Hematopoietic multipotent progenitor cell (in vitro differentiated cells): Measurements from ENCODE around the gene KCNT1. TPM values are rescaled to one million over a fixed set of nuclear protein-coding genes. Genes with fewer than 3 reads are reported as not detected.
"Not testable (repeated sequence)": the region's sequence is repeated elsewhere in the genome, so short reads cannot be mapped to it uniquely, and the experiment has no call there.

Experiments used
- DNase-seq, 3 donors: peaks; one replicate each; pipeline ENCODE4 v3.0.0-alpha.2; 2011 to 2015; ENCODE audit warnings: low read depth in 2 of 3, low spot score in 2 of 3
- total RNA-seq: library from RNA; depleted of rRNA; stranded (reverse); fragments of >200 nt; gene quantifications from one replicate; pipeline ENCODE4 v1.2.3, GENCODE V29; 2012

Gene KCNT1
- total RNA-seq, 1 donor, result under 0.01 TPM

- no peak for DNase-seq
These were observed 30.4 kb upstream of the KCNT1 start for GRCh38 chr9:135671591-135672041.

GRCh38 chr9:135672786-135673185, 29.2 kb upstream of the KCNT1 start:
- DNase-seq, result not testable (repeated sequence)

GRCh38 chr9:135673941-135674340, 28.0 kb upstream of the KCNT1 start:
- no peak for DNase-seq

- no peak for DNase-seq
These were observed 27.0 kb upstream of the KCNT1 start for GRCh38 chr9:135674977-135675376.

GRCh38 chr9:135676891-135677290, 25.1 kb upstream of the KCNT1 start:
- DNase-seq, result no peak

- DNase-seq, result no peak
These were observed 24.3 kb upstream of the KCNT1 start for GRCh38 chr9:135677641-135678168.

- no peak for DNase-seq
These were observed 23.6 kb upstream of the KCNT1 start for GRCh38 chr9:135678236-135679017.

- no peak for DNase-seq
These were observed 21.9 kb upstream of the KCNT1 start for GRCh38 chr9:135680056-135680455.

- no peak for DNase-seq
These were observed 20.8 kb upstream of the KCNT1 start for GRCh38 chr9:135681161-135681560.

- DNase-seq, result no peak
These were observed 18.5 kb upstream of the KCNT1 start for GRCh38 chr9:135683401-135684034.

GRCh38 chr9:135684691-135685090, 17.3 kb upstream of the KCNT1 start:
- DNase-seq, result no peak

- no peak for DNase-seq
These were observed 14.8 kb upstream of the KCNT1 start for GRCh38 chr9:135687216-135687615.

- no peak for DNase-seq
These were observed 13.0 kb upstream of the KCNT1 start for GRCh38 chr9:135689011-135689410.

- DNase-seq, result no peak
These were observed 11.0 kb upstream of the KCNT1 start for GRCh38 chr9:135690836-135691570.

GRCh38 chr9:135692410-135692809, 9.6 kb upstream of the KCNT1 start:
- DNase-seq, result no peak

- DNase-seq, result no peak
These were observed 8.7 kb upstream of the KCNT1 start for GRCh38 chr9:135693265-135693664.

- DNase-seq, result no peak
These were observed 8.2 kb upstream of the KCNT1 start for GRCh38 chr9:135693771-135694170.

GRCh38 chr9:135694414-135694813, 7.6 kb upstream of the KCNT1 start:
- no peak for DNase-seq

- DNase-seq, result no peak
These were observed 6.9 kb upstream of the KCNT1 start for GRCh38 chr9:135695036-135695435.

- DNase-seq, result no peak
These were observed 6.3 kb upstream of the KCNT1 start for GRCh38 chr9:135695642-135696041.

GRCh38 chr9:135696446-135696845, 5.5 kb upstream of the KCNT1 start:
- DNase-seq, result no peak
